HG02973 (cell line): ENCODE results near the gene IRF3.

Experiments used
- ATAC-seq: cut with Tn5 transposase; IDR thresholded peaks from one replicate; pipeline ENCODE4 v1.9.1; 2021; ENCODE audit warnings: moderate library complexity; ENCODE audit not compliant: unreplicated experiment

Gene IRF3

GRCh38 chr19:49687566-49688316 is 22.1 kb upstream of the IRF3 start:
- no peak for ATAC-seq

DNA sequence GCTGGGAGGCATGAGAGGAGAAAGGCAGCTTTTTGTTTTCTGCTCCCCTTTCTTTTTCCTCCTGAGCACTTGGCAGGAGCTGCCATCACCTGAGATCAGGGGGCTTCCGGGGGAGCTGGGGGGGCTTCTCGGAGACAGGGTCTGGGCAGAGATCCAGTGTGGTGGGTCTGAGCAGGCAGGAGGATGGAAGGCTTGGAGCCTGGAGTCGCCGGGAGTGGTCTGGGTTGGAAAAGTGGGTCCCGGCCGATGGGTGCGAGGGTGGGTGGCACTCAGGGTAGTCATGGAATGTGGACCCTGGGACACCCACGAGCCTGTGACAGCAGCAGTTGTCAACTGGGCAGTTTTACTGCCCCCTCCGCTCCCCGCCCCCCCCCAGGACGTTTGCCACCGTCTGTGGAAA is 21.5 kb upstream of the IRF3 start:
- no peak for ATAC-seq

- ATAC-seq: no peak
Measured at GRCh38 chr19:49686503-49687088, 20.9 kb upstream of the IRF3 start.

DNA sequence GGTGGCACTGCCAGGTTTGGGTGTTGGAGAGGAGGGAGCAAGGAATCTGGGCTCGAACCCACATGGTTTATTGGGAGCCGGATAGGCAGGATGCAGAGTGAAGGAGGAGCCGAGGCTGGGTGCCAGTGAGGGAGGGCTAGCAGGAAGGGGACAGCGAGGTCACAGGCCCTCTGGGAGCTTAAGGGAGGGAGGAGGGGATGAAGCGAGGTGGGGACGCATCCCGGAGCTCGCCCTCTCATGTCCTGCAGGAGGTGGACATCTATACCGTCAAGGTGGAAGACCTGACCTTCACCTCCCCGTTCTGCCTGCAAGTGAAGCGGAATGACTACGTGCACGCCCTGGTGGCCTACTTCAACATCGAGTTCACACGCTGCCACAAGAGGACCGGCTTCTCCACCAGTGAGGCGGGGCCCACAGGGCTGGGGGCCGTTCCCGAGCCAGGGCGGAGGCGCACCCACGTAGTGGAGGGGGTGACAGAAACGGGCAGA is 20.2 kb upstream of the IRF3 start:
- ATAC-seq: no peak

- no peak for ATAC-seq
Measured at GRCh38 chr19:49684983-49685553, 19.4 kb upstream of the IRF3 start.

- ATAC-seq: no peak
Measured at GRCh38 chr19:49684251-49684982, 18.8 kb upstream of the IRF3 start.

DNA sequence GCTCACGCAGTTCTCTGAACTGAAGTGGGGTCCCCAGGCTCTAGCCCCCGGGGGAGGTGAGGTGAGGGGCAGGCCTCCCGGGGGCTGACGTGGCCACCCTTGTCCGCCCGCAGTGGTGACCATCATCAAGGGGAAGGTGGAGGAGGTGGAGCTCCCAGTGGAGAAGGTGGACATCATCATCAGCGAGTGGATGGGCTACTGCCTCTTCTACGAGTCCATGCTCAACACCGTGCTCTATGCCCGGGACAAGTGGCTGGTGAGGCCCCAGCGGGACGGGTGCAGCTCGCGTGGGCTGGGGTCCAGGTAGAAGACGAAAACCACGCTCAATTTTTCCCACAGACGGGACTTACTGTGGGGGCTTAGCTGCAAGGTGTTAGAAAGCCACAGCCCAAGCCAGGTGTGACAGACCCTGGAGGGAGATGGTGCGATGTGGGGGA is 18.2 kb upstream of the IRF3 start:
- no peak for ATAC-seq

DNA sequence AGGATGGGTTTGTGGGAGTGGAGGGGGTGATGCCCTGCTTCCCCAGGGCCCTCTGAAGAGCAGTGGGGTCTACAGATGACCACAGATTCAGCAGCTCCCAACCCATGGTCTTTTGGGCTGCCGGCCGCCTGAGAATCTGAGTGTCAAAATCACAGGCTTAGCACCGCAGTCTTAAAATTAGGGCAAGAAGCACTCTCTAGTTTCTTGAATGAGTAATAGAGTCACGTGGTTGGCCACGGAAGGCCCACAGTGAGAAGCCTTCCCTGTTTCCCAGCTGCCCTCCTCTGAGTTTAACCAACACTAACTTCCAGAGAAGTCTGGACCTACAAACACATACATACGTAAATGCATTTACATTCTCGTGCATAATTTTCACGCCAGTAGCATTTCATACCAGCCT is 16.6 kb upstream of the IRF3 start:
- ATAC-seq: no peak

- no peak for ATAC-seq
Measured at GRCh38 chr19:49681830-49682229, 16.2 kb upstream of the IRF3 start.

DNA sequence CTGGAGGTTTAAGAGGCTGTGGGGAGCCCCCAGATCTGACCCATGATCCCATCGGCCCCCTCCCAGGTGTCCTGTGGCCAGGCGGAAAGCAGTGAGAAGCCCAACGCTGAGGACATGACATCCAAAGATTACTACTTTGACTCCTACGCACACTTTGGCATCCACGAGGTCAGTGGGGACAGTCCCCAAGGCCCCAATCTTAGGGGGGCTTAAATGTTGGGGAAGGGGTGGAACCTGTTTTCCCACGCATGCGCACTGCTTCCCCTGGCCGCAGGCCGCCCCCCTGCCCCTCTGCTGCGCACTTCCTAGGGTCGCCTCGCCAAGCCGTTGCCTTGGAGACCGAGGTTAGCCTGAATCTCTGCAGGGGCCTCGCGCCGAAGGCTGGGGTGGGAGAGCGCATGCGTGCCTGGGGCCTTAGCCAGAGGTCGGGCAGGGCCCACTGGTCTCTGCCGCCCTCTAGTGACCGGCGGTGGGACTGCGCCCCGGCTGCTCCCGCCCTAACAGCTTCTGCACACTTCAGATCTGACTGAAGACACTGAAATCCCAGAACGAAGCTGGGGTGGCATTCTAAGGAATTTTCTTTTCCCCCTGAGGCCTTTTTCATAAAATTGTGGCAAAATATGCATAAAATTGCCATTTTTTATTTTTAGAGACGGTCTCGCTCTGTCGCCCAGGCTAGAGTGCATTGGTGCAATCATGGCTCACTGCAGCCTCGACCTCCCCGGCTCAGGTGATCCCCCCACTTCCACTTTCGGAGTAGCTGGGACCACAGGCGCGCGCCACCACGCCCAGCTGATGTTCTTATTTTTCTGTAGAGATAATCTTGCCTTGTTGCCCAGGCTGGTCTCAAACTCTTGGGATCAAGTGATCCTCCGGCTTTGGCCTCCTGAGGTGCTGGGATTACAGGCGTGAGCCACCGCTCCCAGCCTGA is 15.0 kb upstream of the IRF3 start:
- ATAC-seq: no peak

DNA sequence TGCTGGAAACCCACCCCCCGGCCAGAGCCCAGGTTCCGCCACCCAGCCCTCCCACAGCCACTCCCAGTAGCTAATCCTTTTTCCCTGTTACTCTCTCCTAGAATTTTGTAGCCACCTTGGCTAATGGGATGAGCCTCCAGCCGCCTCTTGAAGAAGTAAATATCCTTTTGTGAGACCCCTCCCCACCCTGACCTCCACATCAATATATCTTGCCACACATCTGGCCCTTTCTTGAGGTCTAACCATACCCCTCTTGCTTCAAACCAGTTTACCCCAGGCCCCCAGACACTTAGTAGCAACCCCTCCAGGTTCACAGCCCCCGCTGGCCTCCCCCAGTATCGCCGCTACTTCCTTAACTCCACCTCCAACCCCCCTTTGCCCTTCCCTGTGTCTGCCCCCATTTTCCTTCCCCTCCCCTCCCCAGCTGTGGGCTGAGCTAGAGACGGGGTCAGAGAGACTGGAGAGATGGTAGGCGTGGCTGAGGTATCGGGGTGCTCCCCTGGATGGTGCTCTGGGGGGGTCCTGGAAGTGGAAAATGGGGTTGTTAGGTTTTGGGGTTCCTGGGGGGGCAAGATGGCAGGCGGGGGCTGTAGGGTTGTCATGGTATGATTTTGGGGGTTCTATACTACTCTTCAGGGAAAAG is 14.2 kb upstream of the IRF3 start:
- no peak for ATAC-seq

DNA sequence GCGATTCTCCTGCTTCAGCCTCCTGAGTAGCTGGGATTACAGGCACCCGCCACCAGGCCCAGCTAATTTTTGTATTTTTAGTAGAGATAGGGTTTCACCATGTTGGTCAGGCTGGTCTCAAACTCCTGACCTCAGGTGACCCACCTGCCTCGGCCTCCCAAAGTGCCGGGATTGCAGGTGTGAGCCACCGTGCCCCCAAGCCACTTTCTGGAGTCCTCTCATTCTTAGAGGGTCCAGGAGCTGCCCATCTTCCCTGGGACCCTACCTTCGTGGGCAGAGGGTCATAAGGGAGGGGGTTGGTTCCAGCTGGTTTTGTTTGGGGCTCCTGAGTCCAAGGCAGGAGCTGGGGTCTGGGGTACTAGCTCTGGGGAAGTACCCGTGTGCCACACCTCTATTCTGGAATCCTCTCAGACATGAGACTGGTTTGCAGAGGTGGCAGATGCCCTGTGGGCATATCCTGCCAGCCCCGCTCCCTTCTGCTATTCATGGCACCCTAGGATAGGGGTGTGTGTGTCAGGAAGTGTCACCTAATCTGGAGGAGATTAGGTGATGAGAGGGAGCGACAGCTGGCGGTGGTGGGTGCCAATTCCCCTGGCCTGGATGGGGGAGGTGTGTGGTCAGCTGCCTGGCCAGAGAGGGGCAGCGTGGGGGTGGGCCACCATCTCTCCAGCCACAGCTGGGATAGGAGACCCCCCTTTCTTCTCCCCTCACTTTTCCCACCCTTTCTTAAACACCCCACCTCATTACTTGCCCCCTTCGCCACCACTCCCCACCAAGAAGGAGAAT is 13.5 kb upstream of the IRF3 start:
- no peak for ATAC-seq

DNA sequence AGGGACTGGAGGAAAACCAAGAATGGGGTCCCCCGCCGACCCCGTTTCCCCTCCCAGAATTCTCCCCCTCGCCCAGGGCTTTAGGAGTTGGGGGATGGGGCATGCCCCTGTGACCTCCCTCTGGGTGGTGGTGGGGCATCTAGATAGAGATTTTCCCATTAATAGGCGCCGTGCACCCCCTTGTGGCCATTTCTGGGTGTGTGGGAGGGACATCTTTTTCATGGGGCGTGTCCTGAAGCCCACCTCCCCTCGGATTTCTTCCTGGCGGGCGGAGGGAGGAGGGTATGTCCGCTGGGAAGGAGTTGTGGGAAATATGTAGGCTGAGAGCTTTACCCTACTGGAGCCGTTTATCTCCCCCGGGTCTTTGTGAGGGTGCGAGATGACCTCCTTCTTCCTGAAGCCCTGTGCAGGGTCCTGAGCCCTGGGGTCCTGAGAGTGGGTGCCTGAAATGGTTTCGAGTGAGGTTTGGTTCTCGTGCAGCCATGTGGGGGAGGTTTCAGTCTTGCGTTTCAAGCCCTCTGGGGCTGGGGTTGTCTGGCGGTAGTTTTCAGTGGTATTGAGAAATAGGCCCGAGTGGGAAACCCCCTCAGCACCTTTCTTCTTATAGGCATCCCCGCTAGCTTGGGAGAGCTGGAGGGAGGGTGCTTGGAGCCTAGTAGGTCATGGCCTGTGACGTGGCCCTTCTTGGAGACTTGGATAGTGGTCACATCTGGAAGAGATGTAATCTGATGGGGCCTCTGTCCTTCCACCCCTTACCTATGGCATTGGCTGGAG is 12.4 kb upstream of the IRF3 start:
- ATAC-seq: no peak

- ATAC-seq: no peak
Measured at GRCh38 chr19:49677231-49677900, 11.7 kb upstream of the IRF3 start, which contains the start of gene PRMT1. Gene PRMT1 (plus strand): TSS chr19:49677271. CDS start chr19:49677281, 10 bp downstream.

DNA sequence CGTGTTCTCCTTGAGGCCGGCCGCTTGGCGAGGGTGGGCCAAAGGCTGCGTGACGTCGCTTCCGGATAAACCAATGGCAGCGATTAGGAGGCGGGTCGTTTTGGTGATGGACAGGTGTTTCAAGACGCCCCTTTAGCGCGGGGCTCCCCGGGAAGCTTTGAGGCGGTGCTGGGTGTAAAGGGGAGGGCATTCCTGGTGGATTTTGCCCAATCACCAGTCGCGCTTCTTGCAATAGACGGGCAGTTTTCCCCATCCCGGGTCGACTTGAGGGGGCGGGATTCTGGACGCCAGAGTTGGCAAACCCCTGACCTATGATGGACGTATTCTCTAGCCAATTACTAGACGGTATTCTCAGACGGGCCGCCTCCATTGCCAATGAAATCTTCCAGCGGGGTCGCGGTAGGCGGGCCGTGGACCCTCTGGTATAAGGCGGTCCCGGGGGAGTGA is 11.2 kb upstream of the IRF3 start:
- peak; percentile 59 for ATAC-seq

DNA sequence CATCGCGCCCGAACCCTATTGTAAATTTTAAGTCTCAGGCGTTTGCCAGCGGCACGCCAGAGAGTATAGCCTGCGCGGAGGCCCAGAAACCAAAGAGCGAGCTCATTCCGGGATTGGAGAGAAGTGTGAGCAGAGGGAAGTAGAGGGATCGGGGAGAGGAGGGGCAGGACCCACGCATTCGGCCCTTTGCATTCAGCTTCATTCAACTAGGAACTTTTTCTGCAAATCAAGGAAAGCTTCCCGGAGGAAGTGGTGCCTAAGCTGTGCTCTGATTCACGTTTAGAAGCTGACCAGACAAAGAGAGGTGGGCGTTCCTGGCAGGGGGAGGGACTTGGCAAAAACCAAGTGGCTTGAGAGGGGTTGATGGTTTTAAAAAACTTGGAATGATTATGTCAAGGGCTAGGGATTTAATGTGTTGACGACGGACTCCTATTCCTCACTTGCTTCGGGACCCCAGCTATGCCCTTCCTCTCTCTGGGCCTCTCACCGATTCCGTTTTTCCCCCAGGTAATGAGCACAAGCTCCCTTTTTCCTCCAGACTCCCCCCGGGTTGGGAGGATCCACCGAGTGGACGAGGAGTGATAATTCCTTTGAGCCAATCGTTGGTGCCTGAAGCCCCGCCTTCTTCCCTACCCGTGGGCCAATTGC is 10.6 kb upstream of the IRF3 start:
- ATAC-seq: no peak
